ENCODE measurements around the gene RNFT1.
"Not testable (repeated sequence)": the region's sequence is repeated elsewhere in the genome, so short reads cannot be mapped to it uniquely, and the experiment has no call there.

The RNFT1 gene

DNA sequence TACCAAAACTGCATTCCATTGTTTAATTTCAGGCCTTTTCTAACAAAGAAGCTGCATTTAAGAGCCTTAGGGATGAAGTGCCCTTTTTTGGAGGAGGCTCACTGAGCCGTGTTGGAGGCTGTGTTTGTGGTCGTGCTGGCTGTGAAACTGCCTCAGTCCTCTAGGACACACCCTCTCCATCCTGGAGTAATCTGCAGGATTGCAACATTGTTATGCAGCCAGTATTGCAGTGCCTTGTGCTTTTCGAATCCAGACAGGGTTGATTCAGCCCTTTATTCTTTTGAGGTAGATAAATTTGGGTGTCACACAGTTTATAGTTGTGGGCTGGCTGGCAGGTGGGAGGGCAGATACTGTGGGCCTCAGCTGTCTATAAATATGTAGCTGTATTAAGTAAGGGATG is 33.8 kb downstream of the RNFT1 start:
- DNase-seq, result not testable (repeated sequence)

DNA sequence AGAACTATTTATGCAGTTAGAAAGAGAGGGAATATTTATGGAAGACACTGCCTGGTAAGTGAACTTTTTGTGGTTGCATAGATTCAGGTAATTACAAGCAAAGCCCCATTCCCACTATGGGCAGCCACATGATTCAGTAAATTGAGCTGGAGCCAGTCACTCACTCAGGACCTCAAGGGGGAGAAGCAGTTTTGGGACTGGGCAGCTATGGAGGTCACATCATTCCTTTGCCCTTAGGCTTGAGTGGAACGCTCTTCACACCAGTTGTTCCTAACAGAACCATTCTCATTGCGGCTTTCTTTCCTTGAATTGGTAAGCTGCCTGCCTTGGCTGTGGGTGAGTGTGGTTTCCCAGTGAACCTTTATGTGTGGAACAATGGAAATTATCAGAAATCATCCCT is 34.4 kb downstream of the RNFT1 start:
- intact Hi-C loops (cut with DNase I); DNase-seq: not testable (repeated sequence)

More for the DNA sequence above, 33.8 kb downstream of the RNFT1 start:
- intact Hi-C loops (cut with DNase I), result not testable (repeated sequence)

DNA sequence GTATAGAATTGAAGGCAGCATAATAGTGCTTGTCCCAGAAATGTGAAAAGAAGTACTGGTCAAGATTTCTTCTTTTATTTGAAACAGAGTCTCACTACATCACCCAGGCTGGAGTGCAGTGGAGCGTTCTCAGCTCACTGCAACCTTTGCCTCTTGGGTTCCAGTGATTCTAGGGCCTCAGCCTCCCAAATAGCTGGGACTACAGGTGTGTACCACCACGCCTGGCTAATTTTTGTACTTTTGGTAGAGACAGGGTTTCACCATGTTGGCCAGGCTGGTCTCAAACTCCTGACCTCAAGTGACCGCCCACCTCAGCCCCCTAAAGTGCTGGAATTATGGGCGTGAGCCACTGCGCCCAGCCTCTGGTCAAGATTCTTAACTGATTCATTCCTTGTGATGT is 43.9 kb downstream of the RNFT1 start:
- intact Hi-C loops (cut with DNase I); DNase-seq: not testable (repeated sequence)

DNA sequence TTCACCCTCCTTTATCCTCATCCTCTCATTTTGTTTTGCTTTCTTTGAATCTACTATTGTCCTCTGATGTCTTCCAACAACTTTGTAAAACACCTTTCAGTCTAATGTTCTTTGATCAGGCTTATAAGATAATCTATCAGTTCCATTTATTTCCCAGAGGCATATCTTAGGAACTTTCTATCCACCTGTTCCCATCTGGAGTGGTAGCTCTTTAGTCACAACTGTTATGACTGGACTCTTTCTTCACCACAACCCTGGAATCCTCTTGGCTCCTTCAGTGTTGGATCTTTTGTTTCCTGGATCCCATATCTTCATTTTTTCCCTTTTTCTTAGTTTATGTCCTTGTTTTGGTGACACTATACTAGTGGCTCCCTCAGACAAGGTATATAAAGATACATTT is 48.1 kb downstream of the RNFT1 start:
- DNase-seq, result no peak
- intact Hi-C loops (cut with DNase I), result no loop called here

DNA sequence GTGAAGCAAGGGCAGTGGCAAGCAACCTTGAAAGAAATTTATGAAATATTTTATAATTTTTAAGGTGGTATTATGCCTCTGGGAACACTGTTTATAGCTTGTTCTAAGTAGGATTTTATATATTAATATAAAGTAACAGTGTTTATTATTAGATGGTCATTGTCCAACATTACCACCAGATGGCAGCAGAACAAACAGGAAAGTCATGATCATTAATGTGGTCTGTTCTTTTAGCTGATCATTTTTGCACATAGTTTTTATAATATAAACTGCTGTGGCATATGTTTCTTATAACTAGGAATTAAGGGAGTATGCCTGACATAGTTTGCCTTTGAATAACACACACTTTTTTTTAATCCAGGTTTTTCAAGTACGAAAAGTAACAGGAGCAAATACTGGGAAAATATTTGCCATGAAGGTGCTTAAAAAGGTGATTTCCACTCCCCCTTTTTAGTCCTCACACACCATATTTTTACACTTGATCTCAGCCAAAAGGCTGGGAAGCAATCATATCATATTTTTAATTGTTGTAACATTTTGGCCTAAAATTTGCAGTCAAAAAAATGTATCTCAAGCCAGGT is 50.2 kb downstream of the RNFT1 start:
- no peak for DNase-seq
- intact Hi-C loops (cut with DNase I), result loop anchor here (5.0 kb wide), 1 partner anchor 123 kb away; no protein-coding TSS in a partner anchor

DNA sequence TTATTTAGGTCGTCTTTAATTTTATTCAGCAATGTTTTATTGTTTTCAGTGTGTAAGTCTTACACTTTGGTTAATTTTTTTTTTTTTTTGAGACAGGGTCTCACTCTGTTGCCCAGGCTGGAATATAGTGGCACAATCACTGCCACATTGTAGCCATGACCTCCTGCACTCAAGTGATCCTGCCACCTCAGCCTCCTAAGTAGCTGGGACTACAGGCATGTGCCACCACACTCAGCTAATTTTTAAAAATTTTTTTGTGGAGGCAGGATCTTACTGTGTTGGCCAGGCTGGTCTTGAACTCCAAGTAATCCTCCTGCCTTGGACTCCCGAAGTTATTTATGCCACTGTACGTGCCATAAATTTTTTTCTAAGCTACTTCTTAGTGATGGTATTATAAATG is 57.1 kb downstream of the RNFT1 start:
- intact Hi-C loops (cut with DNase I), result no loop called here
- DNase-seq, result no peak

DNA sequence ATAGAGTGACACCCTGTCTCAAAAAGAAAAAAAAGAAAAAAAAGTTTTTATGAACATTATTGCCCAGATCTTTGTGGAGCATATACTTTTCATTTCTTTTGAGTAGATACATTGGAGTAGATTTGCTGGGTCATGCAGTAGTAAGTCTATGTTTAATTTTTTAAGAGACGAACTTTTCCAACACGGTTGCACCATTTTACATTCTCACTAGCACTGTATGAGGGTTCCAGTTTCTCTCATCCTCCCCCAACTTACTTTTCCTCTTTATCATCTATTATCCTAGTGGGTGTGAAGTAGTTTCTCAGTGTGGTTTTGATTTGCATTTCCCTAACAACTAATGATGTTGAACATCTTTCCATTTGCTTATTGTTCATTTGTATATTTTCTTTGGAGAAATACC is 61.1 kb downstream of the RNFT1 start:
- intact Hi-C loops (cut with DNase I), result no loop called here
- DNase-seq, result no peak

Data from posterior cingulate gyrus (tissue), 11 donors.